Raji (cell line): ENCODE results near the gene OCLN.

Experiments
- POLR2A ChIP-seq: IDR thresholded peaks from 2 replicates; pipeline ENCODE4 v1.6.1; 2011; ENCODE audit warnings: low read depth, low read length, control low read depth; ENCODE audit not compliant: insufficient read depth

Gene OCLN

GRCh38 chr5:69522035-69522434 lies 29.4 kb downstream of the OCLN start:
- no peak for TF ChIP-seq POLR2A

DNA sequence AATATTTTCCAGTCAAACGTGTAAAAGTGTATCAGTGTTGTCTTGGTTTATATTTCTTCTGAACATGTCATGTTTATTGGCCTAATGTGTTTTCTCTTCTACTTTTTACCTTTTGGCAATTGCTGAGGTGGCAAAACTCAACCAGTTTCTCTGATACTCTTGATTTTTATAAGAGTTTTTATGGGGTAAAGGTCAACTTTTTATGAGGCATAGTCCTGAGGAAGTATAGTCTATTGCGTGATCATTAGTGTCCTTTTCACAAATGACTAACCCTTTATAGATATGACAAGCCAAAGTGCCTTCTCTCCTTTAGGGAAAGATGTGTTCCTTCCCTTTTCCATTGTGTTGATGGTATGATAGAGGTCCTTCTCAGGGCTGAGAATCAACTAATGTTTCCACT lies 32.9 kb downstream of the OCLN start:
- TF ChIP-seq POLR2A = no peak

GRCh38 chr5:69526660-69527059 lies 34.1 kb downstream of the OCLN start:
- no peak for TF ChIP-seq POLR2A

- no peak for TF ChIP-seq POLR2A
Observed at GRCh38 chr5:69527128-69527770, 34.7 kb downstream of the OCLN start.

DNA sequence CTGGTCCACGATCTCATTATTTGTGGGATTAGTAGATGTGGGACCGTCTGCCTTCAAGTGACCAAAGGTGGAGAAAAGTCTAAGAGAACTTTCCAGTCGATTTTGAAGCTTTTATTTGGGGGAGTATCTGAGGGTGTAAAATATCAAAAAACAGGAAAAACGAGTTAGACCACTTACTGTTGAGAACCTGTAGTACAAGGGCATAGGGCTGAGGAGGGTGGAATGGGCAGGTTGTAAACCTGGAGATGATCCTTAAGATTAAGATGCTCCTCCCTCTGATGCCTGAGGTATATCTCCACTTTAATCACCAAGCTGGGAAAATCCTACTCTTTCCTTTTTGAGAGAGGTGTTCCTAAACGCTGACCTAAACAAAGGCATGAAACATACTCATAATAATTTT lies 35.4 kb downstream of the OCLN start:
- TF ChIP-seq POLR2A = no peak

GRCh38 chr5:69528609-69529008 lies 36.0 kb downstream of the OCLN start:
- no peak for TF ChIP-seq POLR2A

- no peak for TF ChIP-seq POLR2A
Observed at GRCh38 chr5:69530561-69531405, 38.2 kb downstream of the OCLN start.

- no peak for TF ChIP-seq POLR2A
Observed at GRCh38 chr5:69531406-69531801, 38.8 kb downstream of the OCLN start.

GRCh38 chr5:69559908-69560330 lies 67.3 kb downstream of the OCLN start, which contains the start of gene GTF2H2C:
TSS of gene GTF2H2C (plus strand) at chr5:69560191. CDS start at chr5:69565133, 4,942 bp downstream.
- TF ChIP-seq POLR2A = peak; percentile 55
